ENCODE data around the gene ZBED3.

DNA sequence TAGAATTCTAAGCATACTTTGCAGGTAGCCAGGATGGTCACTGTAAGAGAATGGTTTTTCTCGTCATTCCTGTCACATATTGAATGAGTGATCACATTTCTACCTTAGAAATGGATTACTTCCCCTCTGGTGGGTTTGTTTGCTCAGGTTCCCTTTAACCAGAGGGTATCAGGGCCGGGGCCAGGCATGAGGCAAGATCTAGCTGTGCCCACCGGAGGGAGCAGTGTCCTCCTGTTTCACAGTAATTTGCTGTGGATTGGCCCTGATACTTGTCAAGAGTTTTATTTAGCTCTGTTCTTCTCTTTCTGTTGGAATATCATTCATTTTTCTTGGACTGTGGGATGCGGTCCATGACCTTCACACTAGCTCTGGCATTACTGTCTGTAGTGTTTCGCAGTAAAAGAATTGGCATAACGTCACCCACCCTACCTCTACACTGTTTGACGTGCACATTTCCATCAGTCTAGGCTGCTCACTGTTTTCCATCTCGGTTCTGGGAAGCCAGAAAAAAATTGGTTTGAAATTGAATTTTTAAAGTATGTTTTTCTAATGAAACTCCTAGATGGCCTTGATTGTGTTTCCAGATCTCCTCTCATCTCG lies 42.4 kb upstream of the ZBED3 start:
- TF ChIP-seq, protein P1, sequence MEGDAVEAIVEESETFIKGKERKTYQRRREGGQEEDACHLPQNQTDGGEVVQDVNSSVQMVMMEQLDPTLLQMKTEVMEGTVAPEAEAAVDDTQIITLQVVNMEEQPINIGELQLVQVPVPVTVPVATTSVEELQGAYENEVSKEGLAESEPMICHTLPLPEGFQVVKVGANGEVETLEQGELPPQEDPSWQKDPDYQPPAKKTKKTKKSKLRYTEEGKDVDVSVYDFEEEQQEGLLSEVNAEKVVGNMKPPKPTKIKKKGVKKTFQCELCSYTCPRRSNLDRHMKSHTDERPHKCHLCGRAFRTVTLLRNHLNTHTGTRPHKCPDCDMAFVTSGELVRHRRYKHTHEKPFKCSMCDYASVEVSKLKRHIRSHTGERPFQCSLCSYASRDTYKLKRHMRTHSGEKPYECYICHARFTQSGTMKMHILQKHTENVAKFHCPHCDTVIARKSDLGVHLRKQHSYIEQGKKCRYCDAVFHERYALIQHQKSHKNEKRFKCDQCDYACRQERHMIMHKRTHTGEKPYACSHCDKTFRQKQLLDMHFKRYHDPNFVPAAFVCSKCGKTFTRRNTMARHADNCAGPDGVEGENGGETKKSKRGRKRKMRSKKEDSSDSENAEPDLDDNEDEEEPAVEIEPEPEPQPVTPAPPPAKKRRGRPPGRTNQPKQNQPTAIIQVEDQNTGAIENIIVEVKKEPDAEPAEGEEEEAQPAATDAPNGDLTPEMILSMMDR (IDR thresholded peaks at IDR 0.05), result no peak
- no peak for TF ChIP-seq EP300 (IDR thresholded peaks at IDR 0.05)
- TF ChIP-seq POLR2AphosphoS5 (IDR thresholded peaks at IDR 0.05), result no peak
- no peak for TF ChIP-seq POLR2A (IDR thresholded peaks at IDR 0.05)
